Panc1 (cell line): ENCODE results near the gene FBXO47. TPM values are rescaled to one million over a fixed set of nuclear protein-coding genes. Genes with fewer than 3 reads are reported as not detected.

Experiments used
- ATAC-seq: fragments of 200-7000 bp; cut with Tn5 transposase; 2 replicates; pipeline ENCODE4 v1.9.1; 2020; ENCODE audit warnings: mild to moderate bottlenecking, moderate library complexity
- BruUV-seq: library from RNA; stranded (reverse); fragments of 400-500 nt; replicated peaks from 2 replicates; lab custom pipeline; 2021; lab: Mats Ljungman, UMichigan
- CTCF ChIA-PET: fragments of 300-600 bp; sonication (Branson Sonifier 250); formaldehyde crosslinking; loops from one replicate; lab custom pipeline; 2022; ENCODE audit warnings: antibody characterized with exemption; lab: Charles Lee
- POLR2A ChIA-PET: fragments of 300-600 bp; sonication (Branson Sonifier 250); formaldehyde crosslinking; loops from one replicate; lab custom pipeline; 2022; ENCODE audit warnings: antibody characterized with exemption; lab: Charles Lee
- DNase-seq: peaks from one replicate; pipeline ENCODE4 v3.0.0-alpha.2; 2010; ENCODE audit warnings: low read depth, low spot score
- H3K27ac ChIP-seq: 2 replicates; pipeline ENCODE4 v1.5.1; 2011; ENCODE audit warnings: mild to moderate bottlenecking, low read length, inconsistent platforms
- H3K27me3 ChIP-seq: fragments of 200-500 bp; sonication (Bioruptor generic); 2 replicates; pipeline ENCODE4 v1.6.0; 2014; ENCODE audit warnings: low read length, inconsistent platforms; ENCODE audit not compliant: control insufficient read depth, insufficient read depth
- H3K36me3 ChIP-seq: fragments of 200-500 bp; sonication (Bioruptor generic); 2 replicates; pipeline ENCODE4 v1.5.1; 2014; ENCODE audit warnings: inconsistent platforms, mild to moderate bottlenecking, low read length, moderate library complexity; ENCODE audit not compliant: control insufficient read depth, insufficient read depth
- H3K4me1 ChIP-seq: 2 replicates; pipeline ENCODE4 v1.5.1; 2011; ENCODE audit warnings: inconsistent platforms, mild to moderate bottlenecking, low read length, moderate library complexity; ENCODE audit not compliant: control insufficient read depth, insufficient read depth
- H3K4me3 ChIP-seq, 2 experiments: 2 replicates each; pipeline ENCODE4 v1.5.1; 2011 to 2012; ENCODE audit warnings: low read depth in 2 of 2, low read length in 2 of 2, mild to moderate bottlenecking in 2 of 2, inconsistent platforms in 1 of 2, moderate library complexity in 1 of 2
- H3K9me3 ChIP-seq: fragments of 200-500 bp; sonication (Bioruptor generic); 2 replicates; pipeline ENCODE4 v1.5.1; 2014; ENCODE audit warnings: low read depth, mild to moderate bottlenecking, inconsistent platforms, low read length, moderate library complexity; ENCODE audit not compliant: control insufficient read depth, insufficient read depth
- CTCF ChIP-seq: fragments of 450-650 bp; IDR thresholded peaks from 2 replicates; pipeline ENCODE4 v1.5.1; 2017; ENCODE audit warnings: mild to moderate bottlenecking
- POLR2AphosphoS5 ChIP-seq: IDR thresholded peaks from 2 replicates; pipeline ENCODE4 v1.6.1; 2012; ENCODE audit warnings: mild to moderate bottlenecking, low read depth, low read length, moderate library complexity
- REST ChIP-seq, 2 experiments: IDR thresholded peaks; 2 replicates each; pipeline ENCODE4 v1.6.1; 2011 to 2012; ENCODE audit warnings: low read depth in 2 of 2, control low read depth in 1 of 2, low read length in 1 of 2, mild to moderate bottlenecking in 1 of 2, moderate library complexity in 1 of 2; ENCODE audit not compliant: insufficient read depth in 1 of 2
- SIN3A ChIP-seq: IDR thresholded peaks from 2 replicates; pipeline ENCODE4 v1.6.1; 2012; ENCODE audit warnings: low read depth, mild to moderate bottlenecking, low read length, moderate library complexity, borderline replicate concordance; ENCODE audit not compliant: insufficient read depth
- TCF7L2 ChIP-seq: IDR thresholded peaks from 2 replicates; pipeline ENCODE4 v1.6.1; 2011; ENCODE audit warnings: mild to moderate bottlenecking, low read depth, low read length, inconsistent platforms
- in situ Hi-C: cut with HindIII; loops from 2 replicates; pipeline ENCODE4 v1.10.0; 2016; ENCODE audit warnings: low sequenced_read_pairs, low pct_unique_long_range_greater_than_20kb
- intact Hi-C: fragments of 100-400 bp; cut with micrococcal nuclease; formaldehyde crosslinking; loops from one replicate; pipeline ENCODE4 v1.10.0; 2022; ENCODE audit not compliant: unreplicated experiment
- total RNA-seq: library from RNA; stranded (reverse); gene quantifications from one replicate; pipeline ENCODE4 v1.2.1, GENCODE V29; 2021; ENCODE audit not compliant: unreplicated experiment

FBXO47 gene
- total RNA-seq, 1 experiment from 2014 or later = not detected

DNA sequence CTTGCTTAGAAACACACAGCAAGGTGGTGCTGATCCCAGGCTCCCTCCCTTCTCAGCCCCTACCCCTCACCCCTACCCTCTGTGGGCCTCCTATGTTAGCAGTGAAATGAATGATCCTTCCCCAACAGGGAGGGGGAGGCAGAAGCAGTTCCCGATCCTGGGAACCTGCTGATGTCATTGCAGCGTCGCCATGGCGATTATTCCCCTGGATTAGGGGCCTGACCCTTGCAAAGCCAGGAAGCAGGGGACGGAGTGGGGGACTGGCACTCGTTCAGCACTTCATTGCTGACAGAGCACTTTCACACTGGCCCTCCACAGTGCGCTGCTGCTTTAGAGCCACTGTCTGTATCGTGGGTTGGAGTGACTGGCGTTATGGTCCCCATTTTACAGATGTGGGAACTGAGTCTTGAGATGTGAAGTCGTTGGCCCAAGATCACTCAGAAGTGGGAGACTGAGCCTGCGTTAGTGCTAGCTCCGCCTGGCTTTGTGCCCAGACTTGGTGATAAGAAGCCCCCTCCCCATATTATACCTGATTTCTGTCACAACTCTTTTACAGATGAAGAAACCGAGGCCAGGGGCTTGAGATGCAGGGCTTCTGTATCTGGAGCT lies 70.8 kb downstream of the FBXO47 start:
- in situ Hi-C loops = no loop called here
- no peak overlapping the region for H3K4me3 ChIP-seq
- CTCF ChIA-PET = no interaction called here
- no peak overlapping the region for H3K27ac ChIP-seq
- ATAC-seq (no peak), DNase-seq (no peak)
- POLR2A ChIA-PET = no interaction called here
- BruUV-seq = no TSS peak
- TF ChIP-seq TCF7L2 (no peak), CTCF (no peak), REST (IDR thresholded peaks at IDR 0.05; ENCODE audit: insufficient read depth in 1 of 2, low read depth in 2 of 2, low read length in 1 of 2) (no peak), SIN3A (no peak), POLR2AphosphoS5 (no peak)
- no peaks in the 10 kb centered on the region for H3K9me3 ChIP-seq
- no peaks in the 10 kb centered on the region for H3K27me3 ChIP-seq
- intact Hi-C loops = no loop called here
- peaks cover 26% of the 10 kb centered on the region for H3K4me1 ChIP-seq
- no peaks in the 10 kb centered on the region for H3K36me3 ChIP-seq

GRCh38 chr17:38894276-38894675 lies 72.9 kb downstream of the FBXO47 start:
- peaks cover 16% of the 10 kb centered on the region for H3K4me1 ChIP-seq
- no peak for TF ChIP-seq CTCF
- no peak for TF ChIP-seq POLR2AphosphoS5
- no peak for TF ChIP-seq REST (IDR thresholded peaks at IDR 0.05; ENCODE audit: insufficient read depth in 1 of 2, low read depth in 2 of 2, low read length in 1 of 2)
- TF ChIP-seq SIN3A = no peak
- TF ChIP-seq TCF7L2 = no peak
- ChIA-PET CTCF (no interaction called here), POLR2A (no interaction called here)
- H3K4me3 ChIP-seq = no peak overlapping the region
- no peaks in the 10 kb centered on the region for H3K27me3 ChIP-seq
- no peak overlapping the region for H3K27ac ChIP-seq
- ATAC-seq (no peak), DNase-seq (no peak)
- no peaks in the 10 kb centered on the region for H3K36me3 ChIP-seq
- in situ Hi-C loops = no loop called here
- H3K9me3 ChIP-seq = no peaks in the 10 kb centered on the region
- intact Hi-C loops = no loop called here
- no TSS peak for BruUV-seq
